ENCODE results near the gene TMF1. TPM values are rescaled to one million over a fixed set of nuclear protein-coding genes. Genes with fewer than 3 reads are reported as not detected.

TMF1 gene
- total and polyA plus RNA-seq, 2 experiments from 2014 or later = 15.8 to 21.3 TPM

GRCh38 chr3:69065318-69065964 is 13.3 kb upstream of the TMF1 start (continued):
- TF ChIP-seq ETS1 (IDR thresholded peaks at IDR 0.05) = no peak

- Histone ChIP-seq H3K4me1 (ENCODE audit: insufficient read depth) (no peaks in the 10 kb centered on the region), H3K36me3 (ENCODE audit: insufficient read depth) (peaks cover 29% of the 10 kb centered on the region), H3K79me2 (replicated peaks; ENCODE audit: insufficient read depth) (no peaks in the 10 kb centered on the region; the same call in 1 of the 2 replicates), H4K20me1 (replicated peaks; ENCODE audit: insufficient read depth) (no peaks in the 10 kb centered on the region; the same call in 1 of the 2 replicates), H3K4me3 (no peak overlapping the region), H3K27ac (ENCODE audit: low read depth) (no peak overlapping the region), H3K9me2 (ENCODE audit: insufficient read depth) (no peaks in the 10 kb centered on the region), H3F3A (replicated peaks; ENCODE audit: low read depth) (no peaks in the 10 kb centered on the region), H2AFZ (no peak overlapping the region), H3K4me2 (no peak overlapping the region), H3K27me3 (ENCODE audit: insufficient read depth) (no peaks in the 10 kb centered on the region)
- H3K9me3 Mint-ChIP-seq = no peaks in the 10 kb centered on the region
- DNase-seq (ENCODE audit: low spot score) (no peak), ATAC-seq (no peak)
- H3K4me1 Mint-ChIP-seq = no peaks in the 10 kb centered on the region
- no peak overlapping the region for H3K4me3 Mint-ChIP-seq
- no peaks in the 10 kb centered on the region for H3K27me3 Mint-ChIP-seq (ENCODE audit: insufficient read depth, low read depth, poor library complexity)
- no peak for TF ChIP-seq NANOG (IDR thresholded peaks at IDR 0.05; ENCODE audit: borderline replicate concordance)
- TF ChIP-seq ZNF331 (CRISPR knock-in tag; IDR thresholded peaks at IDR 0.05; ENCODE audit: low read depth) = no peak
- no peak for TF ChIP-seq EZH2 (IDR thresholded peaks at IDR 0.05; ENCODE audit: low read depth, unreplicated experiment)
- no peak for TF ChIP-seq POLR2AphosphoS5 (IDR thresholded peaks at IDR 0.05; ENCODE audit: low read depth)
- TF ChIP-seq ETS1 (IDR thresholded peaks at IDR 0.05) = no peak
- no peak for TF ChIP-seq EZH2phosphoT487 (IDR thresholded peaks at IDR 0.05; ENCODE audit: unreplicated experiment)
- TF ChIP-seq REST (IDR thresholded peaks at IDR 0.05; ENCODE audit: unreplicated experiment) = no peak
- no peak for TF ChIP-seq STAT1 (IDR thresholded peaks at IDR 0.05; ENCODE audit: unreplicated experiment)
- TF ChIP-seq ZNF114 (CRISPR knock-in tag; IDR thresholded peaks at IDR 0.05) = no peak
- no peak for TF ChIP-seq JUNB (IDR thresholded peaks at IDR 0.05; ENCODE audit: unreplicated experiment)
- no peak for TF ChIP-seq ZNF462 (CRISPR knock-in tag; IDR thresholded peaks at IDR 0.05)
- no peak for TF ChIP-seq CREB1 (CRISPR knock-in tag; IDR thresholded peaks at IDR 0.05; ENCODE audit: low read depth)
- H3K36me3 Mint-ChIP-seq (ENCODE audit: low read depth) = peaks cover 39% of the 10 kb centered on the region
- H3K27ac Mint-ChIP-seq = no peak overlapping the region
Measured at GRCh38 chr3:69063636-69064035, 11.5 kb upstream of the TMF1 start.

Data from GM23338 (cell line).